ENCODE data around the gene SIM2.
A peak's percentile ranks its signal among the peaks of the same experiment; 100 is the strongest.
"Not testable (repeated sequence)": the region's sequence is repeated elsewhere in the genome, so short reads cannot be mapped to it uniquely, and the experiment has no call there.

The SIM2 gene

GRCh38 chr21:36661511-36662309 lies 37.2 kb upstream of the SIM2 start:
- peak; percentile 29 for DNase-seq (ENCODE audit: low read depth, low spot score)
- H3K4me3 ChIP-seq (ENCODE audit: low read depth, low read length) = no peak overlapping the region
- peak; percentile 60 for TF ChIP-seq CTCF (IDR thresholded peaks at IDR 0.05; ENCODE audit: low read depth, low read length)
- in situ Hi-C loops (cut with HindIII; ENCODE audit: low sequenced_read_pairs) = no loop called here

- TF ChIP-seq CTCF (IDR thresholded peaks at IDR 0.05; ENCODE audit: low read depth, low read length) = no peak
- H3K4me3 ChIP-seq (ENCODE audit: low read depth, low read length) = no peak overlapping the region
- in situ Hi-C loops (cut with HindIII; ENCODE audit: low sequenced_read_pairs) = no loop called here
- no peak for DNase-seq (ENCODE audit: low read depth, low spot score)
These were observed 35.7 kb upstream of the SIM2 start for GRCh38 chr21:36663033-36663855.

GRCh38 chr21:36664662-36664990 lies 34.3 kb upstream of the SIM2 start:
- no peak overlapping the region for H3K4me3 ChIP-seq (ENCODE audit: low read depth, low read length)
- no peak for TF ChIP-seq CTCF (IDR thresholded peaks at IDR 0.05; ENCODE audit: low read depth, low read length)
- no peak for DNase-seq (ENCODE audit: low read depth, low spot score)
- in situ Hi-C loops (cut with HindIII; ENCODE audit: low sequenced_read_pairs) = no loop called here

GRCh38 chr21:36665806-36666205 lies 33.1 kb upstream of the SIM2 start:
- no peak for DNase-seq (ENCODE audit: low read depth, low spot score)
- H3K4me3 ChIP-seq (ENCODE audit: low read depth, low read length) = no peak overlapping the region
- TF ChIP-seq CTCF (IDR thresholded peaks at IDR 0.05; ENCODE audit: low read depth, low read length) = no peak
- in situ Hi-C loops (cut with HindIII; ENCODE audit: low sequenced_read_pairs) = no loop called here

- in situ Hi-C loops (cut with HindIII; ENCODE audit: low sequenced_read_pairs) = no loop called here
- no peak for DNase-seq (ENCODE audit: low read depth, low spot score)
- no peak for TF ChIP-seq CTCF (IDR thresholded peaks at IDR 0.05; ENCODE audit: low read depth, low read length)
- no peak overlapping the region for H3K4me3 ChIP-seq (ENCODE audit: low read depth, low read length)
These were observed 30.2 kb upstream of the SIM2 start for GRCh38 chr21:36668713-36669112.

GRCh38 chr21:36671836-36672235 lies 27.1 kb upstream of the SIM2 start:
- TF ChIP-seq CTCF (IDR thresholded peaks at IDR 0.05; ENCODE audit: low read depth, low read length) = no peak

GRCh38 chr21:36672296-36672695 lies 26.6 kb upstream of the SIM2 start:
- in situ Hi-C loops (cut with HindIII; ENCODE audit: low sequenced_read_pairs); DNase-seq (ENCODE audit: low read depth, low spot score); H3K4me3 ChIP-seq (ENCODE audit: low read depth, low read length): not testable (repeated sequence)

More at GRCh38 chr21:36671836-36672235, 27.1 kb upstream of the SIM2 start:
- H3K4me3 ChIP-seq (ENCODE audit: low read depth, low read length) = no peak overlapping the region
- DNase-seq (ENCODE audit: low read depth, low spot score) = no peak
- in situ Hi-C loops (cut with HindIII; ENCODE audit: low sequenced_read_pairs) = no loop called here
